GM23338 (cell line): ENCODE measurements around the gene WBP4. TPM values are rescaled to one million over a fixed set of nuclear protein-coding genes. Genes with fewer than 3 reads are reported as not detected.
A peak's percentile ranks its signal among the peaks of the same experiment; 100 is the strongest.

Experiments
- ATAC-seq: fragments of 200-7000 bp; cut with Tn5 transposase; 3 replicates; pipeline ENCODE4 v1.9.1; 2020
- DNase-seq: peaks from one replicate; pipeline ENCODE4 v3.0.0-alpha.2; 2015; ENCODE audit warnings: low spot score
- H2AFZ ChIP-seq: fragments of 200-600 bp; sonication (generic); 2 replicates; pipeline ENCODE4 v1.8.0; 2016; ENCODE audit warnings: antibody characterized with exemption, mild to moderate bottlenecking, moderate library complexity
- H3F3A ChIP-seq: fragments of 200-600 bp; sonication (generic); replicated peaks from 2 replicates; pipeline ENCODE4 v1.8.0; 2017; ENCODE audit warnings: antibody characterized with exemption, mixed run types, low read depth
- H3K27ac ChIP-seq: fragments of 200-600 bp; sonication (generic); 2 replicates; pipeline ENCODE4 v1.6.1; 2016; ENCODE audit warnings: low read depth
- H3K27me3 ChIP-seq: fragments of 200-600 bp; sonication (generic); 2 replicates; pipeline ENCODE4 v1.8.0; 2016; ENCODE audit warnings: mild to moderate bottlenecking, mixed run types, moderate library complexity; ENCODE audit not compliant: insufficient read depth
- H3K36me3 ChIP-seq: fragments of 200-600 bp; sonication (generic); 2 replicates; pipeline ENCODE4 v1.8.0; 2016; ENCODE audit warnings: mild to moderate bottlenecking; ENCODE audit not compliant: insufficient read depth
- H3K4me1 ChIP-seq: fragments of 200-600 bp; sonication (generic); 2 replicates; pipeline ENCODE4 v1.8.0; 2016; ENCODE audit warnings: mild to moderate bottlenecking, moderate library complexity; ENCODE audit not compliant: insufficient read depth
- H3K4me2 ChIP-seq: fragments of 200-600 bp; sonication (generic); 2 replicates; pipeline ENCODE4 v1.7.1; 2017; ENCODE audit warnings: mixed run types
- H3K4me3 ChIP-seq: fragments of 200-600 bp; sonication (generic); 2 replicates; pipeline ENCODE4 v1.6.1; 2016; ENCODE audit warnings: mixed run types
- H3K79me2 ChIP-seq: fragments of 200-600 bp; sonication (generic); replicated peaks from 2 replicates; pipeline ENCODE4 v1.8.0; 2017; ENCODE audit warnings: mild to moderate bottlenecking; ENCODE audit not compliant: insufficient read depth
- H3K9me2 ChIP-seq: fragments of 200-600 bp; sonication (generic); 2 replicates; pipeline ENCODE4 v1.8.0; 2017; ENCODE audit not compliant: insufficient read depth
- H4K20me1 ChIP-seq: fragments of 200-600 bp; sonication (generic); replicated peaks from 2 replicates; pipeline ENCODE4 v1.8.0; 2017; ENCODE audit warnings: mild to moderate bottlenecking; ENCODE audit not compliant: insufficient read depth
- H3K27ac Mint-ChIP-seq: 2 replicates; pipeline ENCODE4 v1.8.0; 2020; ENCODE audit warnings: inconsistent platforms, mild to moderate bottlenecking, moderate library complexity, mixed read lengths
- H3K27me3 Mint-ChIP-seq: 3 replicates; pipeline ENCODE4 v1.8.0; 2022; ENCODE audit warnings: low read depth, mild to moderate bottlenecking, moderate library complexity, mixed read lengths, inconsistent platforms; ENCODE audit not compliant: insufficient read depth, poor library complexity
- H3K36me3 Mint-ChIP-seq: 3 replicates; pipeline ENCODE4 v1.8.0; 2021; ENCODE audit warnings: low read depth, mild to moderate bottlenecking, inconsistent platforms, moderate library complexity, mixed read lengths
- H3K4me1 Mint-ChIP-seq: 3 replicates; pipeline ENCODE4 v1.8.0; 2020; ENCODE audit warnings: mild to moderate bottlenecking, inconsistent platforms, mixed read lengths
- H3K4me3 Mint-ChIP-seq: 3 replicates; pipeline ENCODE4 v1.8.0; 2021; ENCODE audit warnings: moderate library complexity, mild to moderate bottlenecking, inconsistent platforms, mixed read lengths
- H3K9me3 Mint-ChIP-seq: 3 replicates; pipeline ENCODE4 v1.8.0; 2020; ENCODE audit warnings: moderate library complexity, mild to moderate bottlenecking, inconsistent platforms, mixed read lengths
- CTCF ChIP-seq, 2 experiments: fragments of 200-600 bp in 1 of 2; sonication (generic) in 1 of 2; conservative IDR thresholded peaks; 2 replicates each; pipeline versions ENCODE4 v1.5.1 to v1.6.1; 2016 to 2017; ENCODE audit warnings: antibody characterized with exemption in 2 of 2, low read depth in 2 of 2, mild to moderate bottlenecking in 2 of 2, moderate library complexity in 1 of 2
- JUNB ChIP-seq: IDR thresholded peaks from one replicate; pipeline ENCODE4 v1.6.1; 2016; ENCODE audit warnings: antibody characterized with exemption; ENCODE audit not compliant: unreplicated experiment
- NANOG ChIP-seq: IDR thresholded peaks from 2 replicates; pipeline ENCODE4 v1.6.1; 2016; ENCODE audit warnings: antibody characterized with exemption, borderline replicate concordance
- STAT1 ChIP-seq: IDR thresholded peaks from one replicate; pipeline ENCODE4 v1.6.1; 2016; ENCODE audit warnings: antibody characterized with exemption; ENCODE audit not compliant: unreplicated experiment
- ZNF114 ChIP-seq: fragments of 250-450 bp; sonication (Bioruptor Pico); IDR thresholded peaks from 2 replicates; pipeline ENCODE4 v1.5.0; 2020; ENCODE audit warnings: mild to moderate bottlenecking, moderate library complexity
- polyA plus RNA-seq: library from polyadenylated mRNA; unstranded; fragments of >200 nt; fragmentation: Nextera tagmentation; extraction: Ambion mirVana; gene quantifications from 2 replicates; pipeline ENCODE4 v1.2.1, GENCODE V29; 2016
- total RNA-seq: library from RNA; depleted of rRNA; stranded (reverse); fragments of >200 nt; shearing (Covaris generic); gene quantifications from 2 replicates; pipeline ENCODE4 v1.2.3, GENCODE V29; 2014

WBP4 gene
- total and polyA plus RNA-seq, 2 experiments from 2014 or later = 7.6 to 33.8 TPM

DNA sequence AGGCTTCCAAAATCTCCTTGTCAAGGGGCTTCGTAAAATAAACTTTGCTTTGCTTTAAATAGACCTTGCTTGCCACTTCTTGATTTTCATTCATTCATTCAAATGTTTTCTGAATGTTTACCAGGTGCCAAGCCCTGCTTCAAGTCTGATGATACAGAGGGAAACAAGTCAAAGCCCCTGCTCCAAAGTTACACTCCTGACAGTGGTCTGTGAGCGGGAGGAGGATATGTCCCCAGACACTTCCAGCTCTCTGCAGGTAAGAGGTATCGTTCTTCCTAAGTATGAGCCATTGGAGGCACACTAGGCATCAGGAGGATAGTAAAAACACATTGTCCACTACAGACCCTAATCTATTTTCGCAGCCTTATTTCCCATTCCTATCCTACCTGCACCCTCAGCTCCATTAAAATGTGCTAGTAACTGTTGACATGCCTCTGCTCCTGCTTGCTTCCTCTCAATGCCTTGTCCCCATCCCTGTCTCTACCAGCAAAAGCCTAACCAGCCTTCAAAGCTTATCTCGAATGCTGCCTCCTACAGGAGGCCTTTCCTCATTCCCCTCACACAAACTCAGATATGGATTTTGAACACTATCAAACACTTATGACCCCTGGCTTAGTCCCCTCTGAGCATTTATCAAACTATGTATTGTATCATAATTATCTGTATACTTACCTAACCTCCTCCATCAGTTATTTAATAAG lies 6.2 kb upstream of the WBP4 start:
- H3K36me3 Mint-ChIP-seq = no peaks in the 10 kb centered on the region
- no peak overlapping the region for H3K4me3 Mint-ChIP-seq
- DNase-seq (peak; percentile 57), ATAC-seq (peak; percentile 19)
- no peak overlapping the region for H2AFZ ChIP-seq
- H3K79me2 ChIP-seq = peaks cover 41% of the 10 kb centered on the region
- peaks cover 2% of the 10 kb centered on the region; the same call in 1 of the 2 replicates for H4K20me1 ChIP-seq
- TF ChIP-seq CTCF (conservative IDR thresholded peaks at IDR 0.05; ENCODE audit: low read depth in 2 of 2) = peak; percentile 63 to 65
- TF ChIP-seq NANOG = no peak
- peaks cover 20% of the 10 kb centered on the region for H3K4me1 Mint-ChIP-seq
- no peak overlapping the region for H3K27ac Mint-ChIP-seq
- no peak overlapping the region for H3K4me2 ChIP-seq
- H3K9me3 Mint-ChIP-seq = no peaks in the 10 kb centered on the region; the same call in 2 of the 3 replicates
- H3K4me3 ChIP-seq = no peak overlapping the region
- H3K4me1 ChIP-seq = peaks cover 8% of the 10 kb centered on the region; the same call in 1 of the 2 replicates
- no peaks in the 10 kb centered on the region for H3K36me3 ChIP-seq
- H3K27me3 Mint-ChIP-seq = peaks cover 2% of the 10 kb centered on the region
- no peak overlapping the region for H3K27ac ChIP-seq
- no peaks in the 10 kb centered on the region for H3K9me2 ChIP-seq
- no peaks in the 10 kb centered on the region; the same call in 1 of the 2 replicates for H3F3A ChIP-seq
- H3K27me3 ChIP-seq = no peaks in the 10 kb centered on the region

- peaks cover 20% of the 10 kb centered on the region for H3K4me1 Mint-ChIP-seq
- Histone ChIP-seq H3K4me1 (peaks cover 8% of the 10 kb centered on the region; the same call in 1 of the 2 replicates), H3K27me3 (no peaks in the 10 kb centered on the region), H4K20me1 (peaks cover 2% of the 10 kb centered on the region; the same call in 1 of the 2 replicates), H3F3A (no peaks in the 10 kb centered on the region; the same call in 1 of the 2 replicates), H2AFZ (no peak overlapping the region), H3K4me2 (no peak overlapping the region), H3K36me3 (no peaks in the 10 kb centered on the region), H3K27ac (no peak overlapping the region), H3K79me2 (peaks cover 38% of the 10 kb centered on the region), H3K9me2 (no peaks in the 10 kb centered on the region), H3K4me3 (no peak overlapping the region)
- no peak overlapping the region for H3K27ac Mint-ChIP-seq
- peaks cover 13% of the 10 kb centered on the region for H3K27me3 Mint-ChIP-seq
- no peak for DNase-seq
- no peak for ATAC-seq
- TF ChIP-seq STAT1 = no peak
- no peak overlapping the region for H3K4me3 Mint-ChIP-seq
- H3K9me3 Mint-ChIP-seq = peaks cover 5% of the 10 kb centered on the region; the same call in 2 of the 3 replicates
- H3K36me3 Mint-ChIP-seq = no peaks in the 10 kb centered on the region
Measured at GRCh38 chr13:41056194-41056593, 5.1 kb upstream of the WBP4 start.

- H3K4me2 ChIP-seq = no peak overlapping the region
- no peak overlapping the region for H3K27ac ChIP-seq
- no peak for TF ChIP-seq ZNF114
- no peak for TF ChIP-seq JUNB
- TF ChIP-seq CTCF (conservative IDR thresholded peaks at IDR 0.05; ENCODE audit: low read depth in 2 of 2) = no peak
- TF ChIP-seq NANOG = no peak
Measured at GRCh38 chr13:41056826-41057711, 4.2 kb upstream of the WBP4 start.

More at GRCh38 chr13:41056826-41057711, 4.2 kb upstream of the WBP4 start:
- peaks cover 17% of the 10 kb centered on the region for H3K27me3 Mint-ChIP-seq
- Histone ChIP-seq H3K79me2 (peaks cover 38% of the 10 kb centered on the region), H4K20me1 (peaks cover 2% of the 10 kb centered on the region; the same call in 1 of the 2 replicates), H3K9me2 (no peaks in the 10 kb centered on the region), H2AFZ (no peak overlapping the region), H3K4me1 (peaks cover 8% of the 10 kb centered on the region; the same call in 1 of the 2 replicates), H3K27me3 (no peaks in the 10 kb centered on the region), H3K4me3 (no peak overlapping the region), H3F3A (no peaks in the 10 kb centered on the region; the same call in 1 of the 2 replicates), H3K36me3 (no peaks in the 10 kb centered on the region)
- DNase-seq (no peak), ATAC-seq (no peak)
- H3K4me3 Mint-ChIP-seq = no peak overlapping the region
- H3K36me3 Mint-ChIP-seq = no peaks in the 10 kb centered on the region; the same call in 2 of the 3 replicates
- peaks cover 20% of the 10 kb centered on the region for H3K4me1 Mint-ChIP-seq
- no peak overlapping the region for H3K27ac Mint-ChIP-seq
- H3K9me3 Mint-ChIP-seq = peaks cover 5% of the 10 kb centered on the region; the same call in 2 of the 3 replicates
